DND-41 (cell line): ENCODE data around the gene LMO3.

Experiments used
- ATAC-seq: fragments of 200-7000 bp; cut with Tn5 transposase; 3 replicates; pipeline ENCODE4 v1.9.1; 2021; ENCODE audit warnings: low read depth; ENCODE audit not compliant: insufficient read depth
- DNase-seq: peaks from one replicate; pipeline ENCODE4 v3.0.0-alpha.2; 2020
- H2AFZ ChIP-seq: 2 replicates; pipeline ENCODE4 v1.6.0; 2012; ENCODE audit warnings: low read depth, low read length
- H3K27ac ChIP-seq: 2 replicates; pipeline ENCODE4 v1.5.1; 2012; ENCODE audit warnings: low read length, inconsistent platforms
- H3K27me3 ChIP-seq: fragments of 200-600 bp; sonication (generic); 2 replicates; pipeline ENCODE4 v1.6.0; 2012; ENCODE audit warnings: low read length, mild to moderate bottlenecking, inconsistent platforms; ENCODE audit not compliant: insufficient read depth, poor library complexity
- H3K36me3 ChIP-seq: 2 replicates; pipeline ENCODE4 v1.5.1; 2012; ENCODE audit warnings: low read length, inconsistent platforms; ENCODE audit not compliant: insufficient read depth
- H3K4me1 ChIP-seq: 2 replicates; pipeline ENCODE4 v1.5.1; 2012; ENCODE audit warnings: mild to moderate bottlenecking, low read length; ENCODE audit not compliant: insufficient read depth
- H3K4me2 ChIP-seq: 2 replicates; pipeline ENCODE4 v1.6.0; 2012; ENCODE audit warnings: mild to moderate bottlenecking, moderate library complexity, low read length, inconsistent platforms; ENCODE audit not compliant: insufficient read depth
- H3K4me3 ChIP-seq, 2 experiments: fragments of 200-600 bp in 1 of 2; shearing (Covaris generic) in 1 of 2; 2 replicates each; pipeline ENCODE4 v1.5.1; 2012 to 2016; ENCODE audit warnings: inconsistent platforms in 2 of 2, low read length in 2 of 2, mild to moderate bottlenecking in 2 of 2, low read depth in 1 of 2, moderate library complexity in 1 of 2
- H3K79me2 ChIP-seq: 2 replicates; pipeline ENCODE4 v1.6.0; 2012; ENCODE audit warnings: low read length, inconsistent platforms; ENCODE audit not compliant: insufficient read depth
- H3K9ac ChIP-seq: 2 replicates; pipeline ENCODE4 v1.6.0; 2012; ENCODE audit warnings: low read depth, mild to moderate bottlenecking, inconsistent platforms, low read length, moderate library complexity
- H3K9me3 ChIP-seq: 2 replicates; pipeline ENCODE4 v1.5.1; 2012; ENCODE audit warnings: low read length, moderate library complexity, mild to moderate bottlenecking, inconsistent platforms; ENCODE audit not compliant: insufficient read depth, severe bottlenecking
- H4K20me1 ChIP-seq: 2 replicates; pipeline ENCODE4 v1.6.0; 2012; ENCODE audit warnings: low read length; ENCODE audit not compliant: insufficient read depth
- EZH2 ChIP-seq: IDR thresholded peaks from 3 replicates; pipeline ENCODE4 v1.6.1; 2012; ENCODE audit warnings: borderline replicate concordance, low read depth, mild to moderate bottlenecking, moderate library complexity, low read length, inconsistent platforms; ENCODE audit not compliant: severe bottlenecking
- TF ChIP-seq, protein P1 (sequence below): IDR thresholded peaks from 2 replicates; pipeline ENCODE4 v1.5.1; 2012; ENCODE audit warnings: borderline replicate concordance, low read length, moderate library complexity, mild to moderate bottlenecking; ENCODE audit not compliant: poor library complexity, severe bottlenecking; ENCODE audit errors: extremely low read depth

LMO3 gene

DNA sequence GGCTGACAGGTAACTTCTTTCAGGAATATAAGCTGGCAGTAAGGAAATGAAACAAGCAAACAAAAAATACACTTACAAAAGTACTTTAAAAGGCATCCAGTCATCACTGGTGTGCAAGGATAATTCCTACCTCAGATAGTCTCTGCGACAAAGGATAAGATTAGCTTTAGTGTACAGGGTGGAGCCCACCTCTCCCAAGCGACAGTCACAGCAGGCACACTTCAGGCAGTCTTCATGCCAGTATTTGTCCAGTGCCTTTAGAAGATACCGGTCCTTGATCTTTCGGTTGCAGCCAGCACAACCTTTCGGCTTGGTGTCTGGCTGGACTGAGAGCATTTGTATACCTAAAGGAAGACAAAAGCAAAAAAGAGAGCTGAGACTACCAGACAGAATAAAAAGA, 5.4 kb downstream of the LMO3 start:
- no peak for ATAC-seq
- H3K4me1 ChIP-seq, result no peaks in the 10 kb centered on the region
- no peaks in the 10 kb centered on the region for H4K20me1 ChIP-seq
- no peaks in the 10 kb centered on the region for H3K36me3 ChIP-seq
- no peak overlapping the region for H3K9ac ChIP-seq
- no peaks in the 10 kb centered on the region for H3K27me3 ChIP-seq
- no peak overlapping the region for H3K4me2 ChIP-seq
- no peak overlapping the region for H3K27ac ChIP-seq
- no peak overlapping the region for H2AFZ ChIP-seq
- TF ChIP-seq, protein P1, sequence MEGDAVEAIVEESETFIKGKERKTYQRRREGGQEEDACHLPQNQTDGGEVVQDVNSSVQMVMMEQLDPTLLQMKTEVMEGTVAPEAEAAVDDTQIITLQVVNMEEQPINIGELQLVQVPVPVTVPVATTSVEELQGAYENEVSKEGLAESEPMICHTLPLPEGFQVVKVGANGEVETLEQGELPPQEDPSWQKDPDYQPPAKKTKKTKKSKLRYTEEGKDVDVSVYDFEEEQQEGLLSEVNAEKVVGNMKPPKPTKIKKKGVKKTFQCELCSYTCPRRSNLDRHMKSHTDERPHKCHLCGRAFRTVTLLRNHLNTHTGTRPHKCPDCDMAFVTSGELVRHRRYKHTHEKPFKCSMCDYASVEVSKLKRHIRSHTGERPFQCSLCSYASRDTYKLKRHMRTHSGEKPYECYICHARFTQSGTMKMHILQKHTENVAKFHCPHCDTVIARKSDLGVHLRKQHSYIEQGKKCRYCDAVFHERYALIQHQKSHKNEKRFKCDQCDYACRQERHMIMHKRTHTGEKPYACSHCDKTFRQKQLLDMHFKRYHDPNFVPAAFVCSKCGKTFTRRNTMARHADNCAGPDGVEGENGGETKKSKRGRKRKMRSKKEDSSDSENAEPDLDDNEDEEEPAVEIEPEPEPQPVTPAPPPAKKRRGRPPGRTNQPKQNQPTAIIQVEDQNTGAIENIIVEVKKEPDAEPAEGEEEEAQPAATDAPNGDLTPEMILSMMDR, result no peak
- no peak for TF ChIP-seq EZH2
- no peaks in the 10 kb centered on the region for H3K9me3 ChIP-seq
- no peaks in the 10 kb centered on the region for H3K79me2 ChIP-seq
- no peak for DNase-seq
- no peak overlapping the region for H3K4me3 ChIP-seq

DNA sequence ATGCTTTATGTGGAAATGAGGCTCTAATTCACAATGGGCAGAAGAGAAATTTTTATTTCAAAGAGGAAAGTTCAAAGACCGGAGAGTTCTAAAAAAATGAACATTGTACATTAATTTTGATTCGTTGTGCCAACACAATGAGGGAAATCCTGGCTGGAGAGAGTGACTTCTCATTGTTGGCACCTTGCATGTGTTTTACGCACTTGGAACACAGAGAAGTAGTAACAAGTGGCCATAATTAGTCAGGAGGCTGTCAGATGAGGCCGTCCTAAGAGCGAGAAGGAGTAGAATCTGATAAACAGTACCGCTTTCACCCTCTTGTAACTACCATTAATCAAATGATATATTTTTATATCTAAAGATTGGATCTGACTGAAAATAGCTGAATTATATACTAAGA, 6.9 kb downstream of the LMO3 start:
- Histone ChIP-seq H3K4me1 (no peaks in the 10 kb centered on the region), H3K27ac (no peak overlapping the region), H3K4me3 (no peak overlapping the region), H4K20me1 (no peaks in the 10 kb centered on the region), H3K27me3 (no peaks in the 10 kb centered on the region), H3K9ac (no peak overlapping the region), H3K9me3 (no peaks in the 10 kb centered on the region), H3K4me2 (no peak overlapping the region), H2AFZ (no peak overlapping the region), H3K79me2 (no peaks in the 10 kb centered on the region), H3K36me3 (no peaks in the 10 kb centered on the region)
- no peak for DNase-seq
- ATAC-seq, result no peak
- no peak for TF ChIP-seq EZH2
- TF ChIP-seq, protein P1, result no peak

DNA sequence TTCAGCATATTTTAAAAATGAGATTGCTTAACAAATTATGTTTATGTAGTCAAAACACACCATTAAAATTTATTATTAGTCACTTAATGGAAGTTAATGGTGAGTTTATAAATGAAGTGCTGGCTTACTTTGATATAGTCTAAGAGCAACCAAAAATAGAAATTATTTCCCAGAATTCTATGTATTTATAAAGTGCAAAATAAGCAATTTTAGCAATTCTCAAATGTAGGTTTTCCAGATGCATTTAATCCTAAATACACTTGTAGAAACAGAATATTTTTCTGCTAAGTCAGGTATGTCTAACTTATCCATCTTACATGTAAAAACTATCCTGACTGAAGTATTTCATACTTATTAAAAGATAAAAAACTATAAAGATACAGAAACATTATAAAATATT, 11.2 kb downstream of the LMO3 start:
- Histone ChIP-seq H3K36me3 (no peaks in the 10 kb centered on the region), H3K27ac (no peak overlapping the region), H3K4me2 (no peak overlapping the region), H3K27me3 (no peaks in the 10 kb centered on the region), H3K4me3 (no peak overlapping the region), H3K4me1 (no peaks in the 10 kb centered on the region), H4K20me1 (no peaks in the 10 kb centered on the region), H3K9me3 (no peaks in the 10 kb centered on the region), H3K79me2 (no peaks in the 10 kb centered on the region), H3K9ac (no peak overlapping the region), H2AFZ (no peak overlapping the region)
- DNase-seq, result no peak
- no peak for ATAC-seq
- TF ChIP-seq EZH2, result no peak
- TF ChIP-seq, protein P1, result no peak

DNA sequence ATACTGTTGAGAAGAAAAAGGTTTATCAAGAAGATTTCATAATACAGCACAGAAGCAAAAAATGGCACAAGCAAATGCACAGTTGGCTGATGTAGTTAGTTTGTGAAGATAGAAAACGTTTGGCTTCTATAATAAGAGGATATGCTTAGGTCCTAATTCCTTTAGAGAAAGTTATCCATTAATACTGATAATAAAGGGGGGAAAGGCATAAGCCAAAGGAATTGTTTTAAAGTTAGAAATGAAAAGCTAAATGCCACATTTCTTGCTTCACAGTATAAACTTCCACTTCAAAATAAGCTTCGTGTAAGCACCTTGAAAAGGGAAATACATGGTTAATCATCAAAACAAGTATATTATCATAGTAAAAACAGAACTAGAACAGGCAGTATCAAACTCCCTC, 12.4 kb downstream of the LMO3 start:
- Histone ChIP-seq H3K79me2 (no peaks in the 10 kb centered on the region), H3K27ac (no peak overlapping the region), H3K4me3 (no peak overlapping the region), H4K20me1 (no peaks in the 10 kb centered on the region), H3K4me1 (no peaks in the 10 kb centered on the region), H3K9ac (no peak overlapping the region), H3K9me3 (no peaks in the 10 kb centered on the region), H2AFZ (no peak overlapping the region), H3K4me2 (no peak overlapping the region), H3K36me3 (no peaks in the 10 kb centered on the region), H3K27me3 (no peaks in the 10 kb centered on the region)
- DNase-seq, result no peak
- TF ChIP-seq EZH2, result no peak
- TF ChIP-seq, protein P1, result no peak
- no peak for ATAC-seq
